Measurements from ENCODE around the gene DSCAM. TPM values are rescaled to one million over a fixed set of nuclear protein-coding genes. Genes with fewer than 3 reads are reported as not detected.

The DSCAM gene
- total and polyA plus RNA-seq, 10 of the 15 experiments (the other 5 are each of a cell fraction or from before 2014, with no cell fraction given), result not detected

DNA sequence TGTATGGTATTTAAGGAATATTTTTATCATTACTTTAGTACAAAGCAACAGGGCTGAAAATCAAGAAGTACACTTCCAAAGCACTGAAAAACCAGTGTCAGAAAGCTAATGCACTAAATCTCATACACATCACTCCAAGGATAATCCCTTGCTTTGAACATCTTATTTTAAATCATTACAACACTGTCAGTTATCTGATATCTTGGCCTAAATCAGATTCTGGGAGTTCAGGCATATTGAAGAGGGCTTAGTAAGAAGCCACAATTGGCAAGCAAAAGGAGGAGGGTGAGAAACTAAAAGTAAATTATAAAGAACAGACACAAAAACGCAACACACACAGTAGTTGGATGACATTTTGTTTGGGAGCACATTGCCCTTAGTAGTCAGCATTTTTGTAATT, 531.3 kb downstream of the DSCAM start:
- in situ Hi-C loops (cut with MboI), result no loop called here
- H3K4me3 ChIP-seq, result no peak overlapping the region
- H3K79me2 ChIP-seq (ENCODE audit: control insufficient read depth, insufficient read depth, low read length), result no peaks in the 10 kb centered on the region
- no peak overlapping the region for H3K4me2 ChIP-seq (ENCODE audit: control insufficient read depth, insufficient read depth)
- H3K36me3 ChIP-seq (ENCODE audit: control insufficient read depth in 2 of 2, insufficient read depth in 2 of 2, low read length in 1 of 2), result no peaks in the 10 kb centered on the region
- CTCF ChIA-PET, result interaction anchor here (0.6 kb wide), 1 partner anchor 96 kb away, joined by 3 read pairs; no protein-coding TSS in a partner anchor
- DNase-seq (ENCODE audit: low read depth, low spot score) (no peak), ATAC-seq (no peak), FAIRE-seq (no peak)
- no peak overlapping the region for H2AFZ ChIP-seq (ENCODE audit: control insufficient read depth, low read depth, low read length)
- POLR2A ChIA-PET, result no interaction called here
- no peak overlapping the region for H3K27ac ChIP-seq (ENCODE audit: control insufficient read depth, insufficient read depth)
- no peak overlapping the region for H3K9ac ChIP-seq (ENCODE audit: control insufficient read depth, insufficient read depth, low read length)
- SMC1A ChIA-PET (ENCODE audit: uncharacterized antibody, unreplicated experiment), result no interaction called here
- H3K9me3 ChIP-seq (replicated peaks; ENCODE audit: control insufficient read depth, insufficient read depth, low read length), result no peaks in the 10 kb centered on the region
- intact Hi-C loops (cut with micrococcal nuclease; ENCODE audit: unreplicated experiment), result no loop called here
- RAD21 ChIA-PET (ENCODE audit: unreplicated experiment), result no interaction called here
- TF ChIP-seq, protein P1, sequence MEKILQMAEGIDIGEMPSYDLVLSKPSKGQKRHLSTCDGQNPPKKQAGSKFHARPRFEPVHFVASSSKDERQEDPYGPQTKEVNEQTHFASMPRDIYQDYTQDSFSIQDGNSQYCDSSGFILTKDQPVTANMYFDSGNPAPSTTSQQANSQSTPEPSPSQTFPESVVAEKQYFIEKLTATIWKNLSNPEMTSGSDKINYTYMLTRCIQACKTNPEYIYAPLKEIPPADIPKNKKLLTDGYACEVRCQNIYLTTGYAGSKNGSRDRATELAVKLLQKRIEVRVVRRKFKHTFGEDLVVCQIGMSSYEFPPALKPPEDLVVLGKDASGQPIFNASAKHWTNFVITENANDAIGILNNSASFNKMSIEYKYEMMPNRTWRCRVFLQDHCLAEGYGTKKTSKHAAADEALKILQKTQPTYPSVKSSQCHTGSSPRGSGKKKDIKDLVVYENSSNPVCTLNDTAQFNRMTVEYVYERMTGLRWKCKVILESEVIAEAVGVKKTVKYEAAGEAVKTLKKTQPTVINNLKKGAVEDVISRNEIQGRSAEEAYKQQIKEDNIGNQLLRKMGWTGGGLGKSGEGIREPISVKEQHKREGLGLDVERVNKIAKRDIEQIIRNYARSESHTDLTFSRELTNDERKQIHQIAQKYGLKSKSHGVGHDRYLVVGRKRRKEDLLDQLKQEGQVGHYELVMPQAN (conservative IDR thresholded peaks at IDR 0.05), result no peak
- no peak for TF ChIP-seq SIN3A (IDR thresholded peaks at IDR 0.05; ENCODE audit: low read depth, low read length)
- no peak for TF ChIP-seq HDAC6 (IDR thresholded peaks at IDR 0.05; ENCODE audit: unreplicated experiment)
- no peak for TF ChIP-seq NBN (IDR thresholded peaks at IDR 0.05)
- TF ChIP-seq SIX5 (IDR thresholded peaks at IDR 0.05; ENCODE audit: low read depth, low read length, severe bottlenecking), result no peak
- no peak for TF ChIP-seq SMC3 (IDR thresholded peaks at IDR 0.05; ENCODE audit: borderline replicate concordance, low read length)
- TF ChIP-seq RFX5 (IDR thresholded peaks at IDR 0.05; ENCODE audit: low read depth, low read length), result no peak
- TF ChIP-seq NFYA (IDR thresholded peaks at IDR 0.05; ENCODE audit: borderline replicate concordance, low read depth, low read length), result no peak
- TF ChIP-seq NFYB (IDR thresholded peaks at IDR 0.05; ENCODE audit: insufficient read depth, low read depth, low read length), result no peak
- no peak for TF ChIP-seq MTA3 (IDR thresholded peaks at IDR 0.05; ENCODE audit: borderline replicate concordance, low read length)
- TF ChIP-seq, protein P2, sequence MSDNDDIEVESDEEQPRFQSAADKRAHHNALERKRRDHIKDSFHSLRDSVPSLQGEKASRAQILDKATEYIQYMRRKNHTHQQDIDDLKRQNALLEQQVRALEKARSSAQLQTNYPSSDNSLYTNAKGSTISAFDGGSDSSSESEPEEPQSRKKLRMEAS (IDR thresholded peaks at IDR 0.05; ENCODE audit: low read depth, low read length), result no peak
- TF ChIP-seq NFIC (IDR thresholded peaks at IDR 0.05; ENCODE audit: low read depth, low read length), result no peak
- TF ChIP-seq, protein P3, sequence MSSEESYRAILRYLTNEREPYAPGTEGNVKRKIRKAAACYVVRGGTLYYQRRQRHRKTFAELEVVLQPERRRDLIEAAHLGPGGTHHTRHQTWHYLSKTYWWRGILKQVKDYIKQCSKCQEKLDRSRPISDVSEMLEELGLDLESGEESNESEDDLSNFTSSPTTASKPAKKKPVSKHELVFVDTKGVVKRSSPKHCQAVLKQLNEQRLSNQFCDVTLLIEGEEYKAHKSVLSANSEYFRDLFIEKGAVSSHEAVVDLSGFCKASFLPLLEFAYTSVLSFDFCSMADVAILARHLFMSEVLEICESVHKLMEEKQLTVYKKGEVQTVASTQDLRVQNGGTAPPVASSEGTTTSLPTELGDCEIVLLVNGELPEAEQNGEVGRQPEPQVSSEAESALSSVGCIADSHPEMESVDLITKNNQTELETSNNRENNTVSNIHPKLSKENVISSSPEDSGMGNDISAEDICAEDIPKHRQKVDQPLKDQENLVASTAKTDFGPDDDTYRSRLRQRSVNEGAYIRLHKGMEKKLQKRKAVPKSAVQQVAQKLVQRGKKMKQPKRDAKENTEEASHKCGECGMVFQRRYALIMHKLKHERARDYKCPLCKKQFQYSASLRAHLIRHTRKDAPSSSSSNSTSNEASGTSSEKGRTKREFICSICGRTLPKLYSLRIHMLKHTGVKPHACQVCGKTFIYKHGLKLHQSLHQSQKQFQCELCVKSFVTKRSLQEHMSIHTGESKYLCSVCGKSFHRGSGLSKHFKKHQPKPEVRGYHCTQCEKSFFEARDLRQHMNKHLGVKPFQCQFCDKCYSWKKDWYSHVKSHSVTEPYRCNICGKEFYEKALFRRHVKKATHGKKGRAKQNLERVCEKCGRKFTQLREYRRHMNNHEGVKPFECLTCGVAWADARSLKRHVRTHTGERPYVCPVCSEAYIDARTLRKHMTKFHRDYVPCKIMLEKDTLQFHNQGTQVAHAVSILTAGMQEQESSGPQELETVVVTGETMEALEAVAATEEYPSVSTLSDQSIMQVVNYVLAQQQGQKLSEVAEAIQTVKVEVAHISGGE (CRISPR knock-in tag; IDR thresholded peaks at IDR 0.05), result no peak
- no peak for TF ChIP-seq FOXK2 (IDR thresholded peaks at IDR 0.05)
- no peak for TF ChIP-seq RAD21 (IDR thresholded peaks at IDR 0.05; ENCODE audit: insufficient read depth, low read depth, low read length)
- no peak for TF ChIP-seq CHD1 (IDR thresholded peaks at IDR 0.05; ENCODE audit: low read depth, low read length)
- no TSS peak for BruUV-seq (replicated peaks)
- H3K4me1 ChIP-seq (ENCODE audit: control insufficient read depth, insufficient read depth, low read length), result no peaks in the 10 kb centered on the region
- H4K20me1 ChIP-seq (ENCODE audit: control insufficient read depth, insufficient read depth), result no peaks in the 10 kb centered on the region
- no peaks in the 10 kb centered on the region for H3K27me3 ChIP-seq (replicated peaks in 1 of 2; ENCODE audit: control insufficient read depth in 2 of 2, insufficient read depth in 2 of 2, low read length in 1 of 2)
- 5% methylated on average over 1 of the region's 1 CpG for WGBS (ENCODE audit: insufficient coverage, insufficient replicate concordance, low lambda C conversion rate, missing lambda C conversion rate)

Measured in GM12878 (cell line).